Mucosa of rectum (tissue), 2 donors: ENCODE measurements around the gene LGALS4.
"Not testable (repeated sequence)": the region's sequence is repeated elsewhere in the genome, so short reads cannot be mapped to it uniquely, and the experiment has no call there.

Experiments
- H3K27ac ChIP-seq, 2 donors: one replicate each; pipeline ENCODE4 v1.7.0; 2013; ENCODE audit warnings: inconsistent platforms in 2 of 2, low read depth in 2 of 2, low read length in 2 of 2
- H3K27me3 ChIP-seq, 2 donors: one replicate each; pipeline ENCODE4 v1.7.0; 2013; ENCODE audit warnings: low read length in 2 of 2; ENCODE audit not compliant: control insufficient read depth in 2 of 2, insufficient read depth in 2 of 2
- H3K36me3 ChIP-seq, 2 donors: one replicate each; pipeline ENCODE4 v1.7.0; 2013; ENCODE audit warnings: low read length in 2 of 2; ENCODE audit not compliant: control insufficient read depth in 2 of 2, insufficient read depth in 2 of 2
- H3K4me1 ChIP-seq, 2 donors: one replicate each; pipeline ENCODE4 v1.7.0; 2013; ENCODE audit warnings: low read length in 2 of 2, mild to moderate bottlenecking in 1 of 2; ENCODE audit not compliant: control insufficient read depth in 2 of 2, insufficient read depth in 2 of 2
- H3K4me3 ChIP-seq, 2 donors: one replicate each; pipeline ENCODE4 v1.7.0; 2013; ENCODE audit warnings: low read length in 2 of 2
- H3K9ac ChIP-seq, 2 donors: one replicate each; pipeline ENCODE4 v1.7.0; 2013; ENCODE audit warnings: low read length in 2 of 2, low read depth in 1 of 2, mild to moderate bottlenecking in 1 of 2
- H3K9me3 ChIP-seq, 2 donors: one replicate each; pipeline ENCODE4 v1.7.0; 2013; ENCODE audit warnings: low read length in 2 of 2; ENCODE audit not compliant: control insufficient read depth in 2 of 2
- donor health status: healthy.
- donor health status: Normal muscosa, but diverticular disease.

The LGALS4 gene

GRCh38 chr19:38826856-38827551 is 14.3 kb upstream of the LGALS4 start:
- H3K27ac ChIP-seq, result no peak overlapping the region
- H3K4me1 ChIP-seq, result peaks cover 10 to 16% of the 10 kb centered on the region in 2 donors
- H3K4me3 ChIP-seq, result no peak overlapping the region
- H3K9ac ChIP-seq, result no peak overlapping the region
- H3K27me3 ChIP-seq, result no peaks in the 10 kb centered on the region
- H3K36me3 ChIP-seq, result peaks cover 8 to 47% of the 10 kb centered on the region in 2 donors
- H3K9me3 ChIP-seq, result no peaks in the 10 kb centered on the region

- H3K9ac ChIP-seq, H3K4me3 ChIP-seq, H3K27ac ChIP-seq, H3K27me3 ChIP-seq, H3K9me3 ChIP-seq: not testable (repeated sequence)
- Histone ChIP-seq H3K36me3 (peaks cover 8 to 47% of the 10 kb centered on the region in 2 donors), H3K4me1 (peaks cover 11 to 13% of the 10 kb centered on the region in 2 donors)
Observed at GRCh38 chr19:38825936-38826335, 13.2 kb upstream of the LGALS4 start.

GRCh38 chr19:38821230-38821825 is 8.6 kb upstream of the LGALS4 start:
- H3K9ac ChIP-seq, H3K9me3 ChIP-seq, H3K4me3 ChIP-seq, H3K27me3 ChIP-seq: not testable (repeated sequence)
- Histone ChIP-seq H3K4me1 (peaks cover 23 to 38% of the 10 kb centered on the region in 2 donors), H3K27ac (peak overlapping the region; percentile 70 to 84), H3K36me3 (peaks cover 13 to 38% of the 10 kb centered on the region in 2 donors)

- Histone ChIP-seq H3K9ac (peak overlapping the region; percentile 41 to 57), H3K4me3 (peak overlapping the region; percentile 32 to 44), H3K27ac (peak overlapping the region; percentile 85 to 91), H3K36me3 (peaks cover 13 to 45% of the 10 kb centered on the region in 2 donors), H3K4me1 (peaks cover 39 to 55% of the 10 kb centered on the region in 2 donors), H3K27me3 (no peaks in the 10 kb centered on the region), H3K9me3 (no peaks in the 10 kb centered on the region)
Observed at GRCh38 chr19:38819231-38819920, 6.6 kb upstream of the LGALS4 start.

- Histone ChIP-seq H3K4me1 (peaks cover 39 to 66% of the 10 kb centered on the region in 2 donors), H3K9me3 (no peaks in the 10 kb centered on the region), H3K27ac (peak overlapping the region; percentile 93 to 94), H3K27me3 (no peaks in the 10 kb centered on the region), H3K4me3 (no peak overlapping the region), H3K36me3 (peaks cover 17 to 32% of the 10 kb centered on the region in 2 donors), H3K9ac (no peak overlapping the region)
Observed at GRCh38 chr19:38817081-38817480, 4.3 kb upstream of the LGALS4 start.

- Histone ChIP-seq H3K27ac (peak overlapping the region; percentile 93 to 94), H3K4me3 (peak overlapping the region in 1 of 2 donors; percentile 5), H3K27me3 (no peaks in the 10 kb centered on the region), H3K9ac (peak overlapping the region in 1 of 2 donors; percentile 70), H3K9me3 (no peaks in the 10 kb centered on the region), H3K4me1 (peaks cover 39 to 66% of the 10 kb centered on the region in 2 donors), H3K36me3 (peaks cover 17 to 32% of the 10 kb centered on the region in 2 donors)
Observed at GRCh38 chr19:38816131-38816750, 3.5 kb upstream of the LGALS4 start.

- Histone ChIP-seq H3K4me3 (peak overlapping the region; percentile 52 to 55), H3K4me1 (peaks cover 34 to 59% of the 10 kb centered on the region in 2 donors), H3K9me3 (no peaks in the 10 kb centered on the region), H3K27me3 (no peaks in the 10 kb centered on the region), H3K36me3 (peaks cover 19 to 32% of the 10 kb centered on the region in 2 donors), H3K27ac (peak overlapping the region; percentile 93 to 94), H3K9ac (peak overlapping the region; percentile 20 to 70)
Observed at GRCh38 chr19:38815059-38816001, 2.6 kb upstream of the LGALS4 start.

GRCh38 chr19:38813932-38814331 is 1.2 kb upstream of the LGALS4 start:
- Histone ChIP-seq H3K9ac (peak overlapping the region; percentile 32 to 70), H3K4me3 (peak overlapping the region in 1 of 2 donors; percentile 73), H3K27ac (peak overlapping the region; percentile 93 to 94), H3K36me3 (peaks cover 22 to 37% of the 10 kb centered on the region in 2 donors), H3K4me1 (peaks cover 33 to 55% of the 10 kb centered on the region in 2 donors)
- not testable (repeated sequence) for H3K9me3 ChIP-seq, H3K27me3 ChIP-seq

GRCh38 chr19:38813323-38813722 is 578 bp upstream of the LGALS4 start:
- Histone ChIP-seq H3K27ac (peak overlapping the region; percentile 93 to 94), H3K4me1 (peaks cover 34 to 51% of the 10 kb centered on the region in 2 donors), H3K36me3 (peaks cover 27 to 41% of the 10 kb centered on the region in 2 donors), H3K9me3 (no peaks in the 10 kb centered on the region), H3K4me3 (peak overlapping the region; percentile 51 to 73), H3K27me3 (no peaks in the 10 kb centered on the region), H3K9ac (peak overlapping the region; percentile 70 to 84)
